Activated T-cell treated with anti-CD3 and anti-CD28 coated beads, Interleukin-2, amount 50 U/mL, for 24 hours (primary cell): Measurements from ENCODE around the gene LRG1.
"Not testable (repeated sequence)": the region's sequence is repeated elsewhere in the genome, so short reads cannot be mapped to it uniquely, and the experiment has no call there.

Experiments
- DNase-seq: peaks from one replicate; pipeline ENCODE4 v3.0.0-alpha.2; 2020
- H3K27ac Mint-ChIP-seq: 2 replicates; pipeline ENCODE4 v1.8.0; 2020; ENCODE audit warnings: mild to moderate bottlenecking, mixed read lengths
- H3K27me3 Mint-ChIP-seq: 2 replicates; pipeline ENCODE4 v1.8.0; 2020; ENCODE audit warnings: mixed read lengths
- H3K36me3 Mint-ChIP-seq: 2 replicates; pipeline ENCODE4 v1.8.0; 2020; ENCODE audit warnings: low read depth, mixed read lengths
- H3K4me1 Mint-ChIP-seq: 2 replicates; pipeline ENCODE4 v1.8.0; 2020; ENCODE audit warnings: low read depth, mixed read lengths
- H3K4me3 Mint-ChIP-seq: 2 replicates; pipeline ENCODE4 v1.8.0; 2020; ENCODE audit warnings: mild to moderate bottlenecking, moderate library complexity, mixed read lengths
- H3K9me3 Mint-ChIP-seq: 2 replicates; pipeline ENCODE4 v1.8.0; 2020; ENCODE audit warnings: mixed read lengths

Gene LRG1

DNA sequence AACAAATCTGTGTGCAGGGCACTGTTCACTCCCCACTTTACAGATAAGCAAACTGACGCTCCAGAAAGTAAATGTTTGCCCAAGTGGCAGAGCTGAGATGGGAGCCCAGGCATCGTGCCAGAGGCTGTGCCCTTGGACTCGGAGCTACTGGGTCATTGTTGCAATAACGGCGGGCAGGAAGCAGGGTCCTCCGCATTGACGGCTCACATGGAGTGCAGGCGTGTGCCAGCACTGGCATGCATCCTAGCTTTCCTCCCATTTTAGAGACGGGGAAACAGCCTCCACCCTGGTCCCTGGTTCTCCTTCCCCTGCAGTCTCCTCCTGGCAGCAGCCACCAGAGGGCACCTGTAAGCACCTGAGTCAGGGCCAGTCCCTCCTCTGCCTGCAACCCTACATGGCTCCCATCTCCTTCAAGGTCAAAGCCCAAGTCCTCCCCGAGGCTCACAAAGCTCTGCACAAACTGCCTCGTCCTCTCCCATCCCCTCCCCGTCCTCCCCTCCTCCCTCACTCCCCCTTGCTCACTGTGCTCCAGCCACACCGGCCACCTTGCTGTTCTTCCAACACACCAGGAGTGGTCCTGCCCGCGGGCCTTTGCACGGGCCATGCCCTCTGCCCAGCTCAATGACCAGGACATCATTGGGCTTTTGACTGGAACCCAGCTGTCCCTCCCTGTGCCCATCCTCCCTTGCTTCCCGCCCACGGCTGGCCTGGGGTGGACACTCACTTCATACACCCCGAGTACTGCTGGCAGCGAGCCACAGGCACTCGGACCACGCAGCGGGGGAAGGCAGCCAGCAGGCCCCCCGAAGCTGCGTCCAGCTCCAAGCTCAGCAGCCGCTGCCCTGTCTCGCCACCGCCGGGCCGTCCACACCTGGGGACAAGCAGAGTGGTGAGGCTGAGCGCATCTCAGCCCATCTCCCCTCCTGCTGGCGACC is 7.7 kb upstream of the LRG1 start:
- Mint-ChIP-seq H3K4me3 (no peak overlapping the region), H3K9me3 (no peaks in the 10 kb centered on the region), H3K27ac (no peak overlapping the region), H3K36me3 (no peaks in the 10 kb centered on the region), H3K4me1 (no peaks in the 10 kb centered on the region), H3K27me3 (peaks cover 8% of the 10 kb centered on the region)
- no peak for DNase-seq

- Mint-ChIP-seq H3K27ac (no peak overlapping the region), H3K9me3 (no peaks in the 10 kb centered on the region), H3K4me1 (peaks cover 10% of the 10 kb centered on the region), H3K4me3 (no peak overlapping the region), H3K36me3 (no peaks in the 10 kb centered on the region), H3K27me3 (peaks cover 8% of the 10 kb centered on the region)
- DNase-seq = no peak
These were observed 4.2 kb upstream of the LRG1 start for GRCh38 chr19:4543842-4544647.

- Mint-ChIP-seq H3K9me3 (no peaks in the 10 kb centered on the region), H3K27me3 (peaks cover 14% of the 10 kb centered on the region), H3K4me1 (peaks cover 12% of the 10 kb centered on the region), H3K27ac (no peak overlapping the region), H3K36me3 (no peaks in the 10 kb centered on the region), H3K4me3 (no peak overlapping the region)
- DNase-seq = no peak
These were observed 3.3 kb upstream of the LRG1 start for GRCh38 chr19:4542896-4543841.

DNA sequence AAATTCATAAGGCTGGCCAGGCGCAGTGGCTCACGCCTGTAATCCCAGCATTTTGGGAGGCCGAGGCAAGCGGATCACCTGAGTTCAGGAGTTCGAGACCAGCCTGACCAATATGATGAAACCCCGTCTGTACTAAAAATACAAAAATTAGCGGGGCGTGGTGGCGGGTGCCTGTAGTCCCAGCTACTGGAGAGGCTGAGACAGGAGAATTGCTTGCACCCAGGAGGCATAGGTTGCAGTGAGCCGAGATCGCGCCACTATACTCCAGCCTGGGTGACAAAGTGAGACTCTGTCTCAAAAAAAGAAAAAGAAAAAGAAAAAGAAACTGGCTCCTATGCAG is 1.9 kb upstream of the LRG1 start:
- not testable (repeated sequence) for H3K27ac Mint-ChIP-seq, H3K4me3 Mint-ChIP-seq, H3K9me3 Mint-ChIP-seq, H3K36me3 Mint-ChIP-seq, DNase-seq
- H3K4me1 Mint-ChIP-seq = peaks cover 12% of the 10 kb centered on the region
- H3K27me3 Mint-ChIP-seq = peaks cover 23% of the 10 kb centered on the region

DNA sequence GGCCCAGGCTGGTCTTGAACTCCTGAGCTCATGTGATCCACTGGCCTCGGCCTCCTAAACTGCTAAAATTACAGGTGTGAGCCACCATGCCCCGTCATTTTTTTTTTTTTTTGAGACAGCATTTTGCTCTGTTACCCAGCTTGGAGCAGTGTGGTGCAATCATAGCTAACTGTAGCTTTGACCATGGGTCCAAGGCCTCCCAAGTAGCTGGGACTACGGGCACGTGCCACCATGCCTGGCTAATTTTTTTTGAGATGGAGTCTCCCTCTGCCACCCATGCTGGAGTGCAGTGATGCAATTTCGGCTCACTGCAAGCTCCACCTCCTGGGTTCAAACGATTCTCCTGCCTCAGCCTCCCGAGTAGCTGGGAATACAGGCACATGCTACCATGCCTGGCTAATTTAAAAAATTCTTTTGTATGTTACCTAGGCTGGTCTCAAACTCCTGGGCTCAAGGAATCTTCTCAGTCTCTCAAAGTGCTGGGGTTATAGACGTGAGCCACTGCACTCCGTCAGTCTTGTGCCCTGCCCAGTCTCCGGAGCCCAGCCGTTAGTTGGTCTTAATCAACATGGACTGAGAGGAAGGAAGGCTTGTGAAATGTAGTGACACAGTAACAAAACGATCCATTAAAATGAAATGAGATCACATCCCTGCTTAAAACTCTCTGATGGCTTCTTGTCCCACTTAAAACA is 1.4 kb upstream of the LRG1 start:
- peaks cover 12% of the 10 kb centered on the region for H3K4me1 Mint-ChIP-seq
- no peak overlapping the region for H3K27ac Mint-ChIP-seq
- no peak overlapping the region for H3K4me3 Mint-ChIP-seq
- no peaks in the 10 kb centered on the region for H3K9me3 Mint-ChIP-seq
- H3K27me3 Mint-ChIP-seq = peaks cover 24% of the 10 kb centered on the region
- H3K36me3 Mint-ChIP-seq = no peaks in the 10 kb centered on the region
- DNase-seq = no peak

DNA sequence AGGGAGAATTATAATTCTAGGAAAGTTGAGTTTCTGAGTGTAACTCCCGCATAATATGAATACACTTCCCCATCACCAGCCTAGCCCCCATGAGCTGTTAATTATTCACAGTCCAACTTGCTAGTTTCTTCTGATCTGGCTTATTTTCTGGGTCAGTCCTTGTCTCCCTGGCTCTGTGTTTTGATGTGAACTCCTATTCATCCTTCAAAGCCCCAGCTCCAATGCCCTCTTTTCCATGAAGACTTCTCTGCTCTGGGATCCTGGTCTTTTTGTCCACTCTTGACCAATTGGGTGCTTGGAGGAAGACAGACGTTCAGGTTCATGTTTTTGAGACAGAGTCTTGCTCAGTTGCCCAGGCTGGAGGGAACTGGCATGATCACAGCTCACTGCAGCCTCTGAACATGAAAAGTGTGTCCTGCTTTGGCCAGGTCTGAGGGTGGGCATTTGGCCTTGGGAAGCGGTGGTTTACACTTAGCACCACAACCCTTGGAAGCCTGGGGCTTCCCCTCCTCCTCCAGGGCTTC is 605 bp downstream of the LRG1 start:
- Mint-ChIP-seq H3K27ac (no peak overlapping the region), H3K4me3 (no peak overlapping the region), H3K4me1 (peaks cover 15% of the 10 kb centered on the region), H3K9me3 (no peaks in the 10 kb centered on the region), H3K27me3 (peaks cover 34% of the 10 kb centered on the region), H3K36me3 (no peaks in the 10 kb centered on the region)
- DNase-seq = no peak

DNA sequence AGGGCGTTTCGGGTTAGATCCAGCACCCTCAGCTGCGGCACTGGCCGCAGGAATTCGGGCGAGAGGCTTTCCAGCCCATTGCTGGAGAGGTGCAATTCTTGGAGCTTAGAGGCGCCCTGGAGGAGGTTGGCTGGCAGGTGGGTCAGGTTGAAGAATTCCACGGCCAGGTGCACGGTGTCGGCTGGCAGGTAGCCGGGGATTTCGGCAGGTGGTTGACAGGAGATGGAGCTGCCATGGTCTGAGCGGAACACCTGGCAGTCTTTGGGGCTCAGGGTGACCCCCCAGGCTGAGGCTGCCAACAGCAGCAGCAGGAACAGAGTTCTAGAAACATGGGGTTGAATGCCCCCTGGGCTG is 1.3 kb downstream of the LRG1 start:
- H3K4me3 Mint-ChIP-seq = no peak overlapping the region
- H3K36me3 Mint-ChIP-seq = no peaks in the 10 kb centered on the region
- H3K27ac Mint-ChIP-seq = no peak overlapping the region
- DNase-seq = no peak
- peaks cover 35% of the 10 kb centered on the region for H3K27me3 Mint-ChIP-seq
- H3K4me1 Mint-ChIP-seq = peaks cover 15% of the 10 kb centered on the region
- no peaks in the 10 kb centered on the region for H3K9me3 Mint-ChIP-seq

DNA sequence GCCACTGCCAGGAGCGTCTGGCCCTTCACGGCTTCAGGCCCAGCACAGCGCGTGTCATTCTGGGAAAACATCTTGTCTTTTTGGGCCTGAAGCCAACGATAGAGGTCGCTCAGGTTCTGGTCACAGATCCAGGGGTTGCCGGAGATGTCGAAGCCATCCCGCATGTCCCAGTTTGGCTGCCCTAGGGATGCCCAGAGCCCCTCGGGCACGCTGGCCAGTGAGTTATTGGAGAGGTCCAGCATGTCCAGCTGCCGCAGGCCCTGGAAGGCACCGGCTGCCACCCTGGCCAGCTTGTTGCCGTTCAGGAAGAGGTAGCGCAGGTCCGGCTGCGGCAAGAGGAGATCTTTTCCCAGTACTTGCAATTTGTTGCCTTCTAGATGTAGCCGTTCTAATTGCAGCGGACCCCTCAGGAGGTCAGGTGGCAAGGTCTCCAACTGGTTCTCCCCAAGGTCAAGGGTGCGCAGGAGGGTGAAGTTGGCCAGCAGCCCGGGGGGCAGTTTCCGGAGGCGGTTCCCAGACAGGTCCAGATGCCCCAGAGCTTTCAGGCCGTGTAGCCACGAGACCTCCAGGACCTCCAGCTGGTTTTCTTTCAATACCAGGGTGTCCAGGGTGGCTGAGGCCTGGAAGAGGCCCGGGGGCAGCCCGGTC is 1.8 kb downstream of the LRG1 start:
- Mint-ChIP-seq H3K36me3 (no peaks in the 10 kb centered on the region), H3K27ac (no peak overlapping the region), H3K4me3 (no peak overlapping the region), H3K9me3 (no peaks in the 10 kb centered on the region), H3K4me1 (peaks cover 15% of the 10 kb centered on the region), H3K27me3 (peaks cover 39% of the 10 kb centered on the region)
- DNase-seq = no peak

DNA sequence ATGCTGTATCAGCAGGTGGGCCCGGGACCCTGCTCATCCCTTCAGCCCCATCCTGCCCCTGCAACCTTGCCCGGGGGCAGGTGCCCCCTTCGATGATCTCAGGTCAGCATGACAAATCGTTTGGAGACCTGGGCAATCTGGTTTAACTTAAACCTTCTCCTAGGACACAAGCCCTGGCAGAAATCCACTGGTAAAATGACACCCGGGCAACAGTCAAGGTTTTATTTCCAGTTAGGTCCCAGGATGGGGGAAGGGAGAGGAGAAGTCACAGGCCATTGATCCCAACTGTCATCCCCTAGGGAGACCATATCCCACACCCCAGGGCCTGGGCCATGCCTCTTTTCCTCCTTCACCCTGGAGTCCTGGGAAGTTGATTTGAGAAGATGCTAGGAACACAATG is 3.0 kb downstream of the LRG1 start:
- Mint-ChIP-seq H3K4me1 (peaks cover 15% of the 10 kb centered on the region), H3K36me3 (no peaks in the 10 kb centered on the region), H3K9me3 (no peaks in the 10 kb centered on the region), H3K27me3 (peaks cover 39% of the 10 kb centered on the region), H3K4me3 (no peak overlapping the region), H3K27ac (no peak overlapping the region)
- no peak for DNase-seq

DNA sequence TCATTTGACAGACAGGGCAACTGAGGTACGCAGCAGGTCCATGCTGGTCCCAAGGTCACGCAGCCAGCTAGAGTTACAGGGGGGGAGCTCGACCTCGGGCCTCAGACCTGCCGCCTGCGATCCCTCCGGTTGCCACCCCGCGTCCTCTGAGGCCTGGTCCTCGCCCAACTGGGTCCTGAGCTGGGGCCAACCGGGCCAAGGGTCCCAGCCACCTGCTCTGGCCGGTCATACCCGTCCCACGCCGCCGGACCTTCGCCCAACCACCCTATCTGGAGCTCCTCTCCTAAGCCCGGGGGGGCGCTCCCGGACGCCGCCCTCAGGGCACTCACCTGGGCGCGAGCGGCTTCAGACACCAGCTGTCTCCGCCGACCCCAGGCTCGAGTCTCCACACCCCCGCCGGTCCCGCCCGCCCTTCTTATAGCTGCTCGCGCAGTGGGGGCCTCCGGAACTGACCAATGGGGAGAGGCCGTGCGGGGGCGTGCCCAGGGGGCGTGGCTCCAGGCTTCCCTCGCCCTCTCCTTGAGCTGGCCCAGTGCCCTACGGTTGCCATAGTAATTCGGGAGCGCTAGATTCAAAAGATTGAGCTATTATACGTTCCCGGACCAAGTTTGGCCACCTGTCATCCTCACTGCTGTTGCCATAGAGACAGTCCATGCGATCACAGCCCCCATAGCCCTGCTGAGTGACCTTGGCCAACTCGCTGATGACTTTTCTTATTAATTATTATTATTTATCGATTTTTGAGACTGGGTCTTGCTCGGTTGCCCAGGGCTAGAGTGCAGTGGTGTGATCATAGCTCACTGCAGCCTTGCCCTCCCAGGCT is 4.8 kb downstream of the LRG1 start, which contains the start of gene PLIN5:
TSS of gene PLIN5 (minus strand) at position 389 of the 823 bp plus-strand sequence. CDS start 1,150 bp downstream, outside the sequence.
- Mint-ChIP-seq H3K4me3 (no peak within 1 kb of the TSS), H3K4me1 (peaks cover 9% of the 10 kb centered on the region), H3K9me3 (no peaks in the 10 kb centered on the region), H3K36me3 (no peaks in the 10 kb centered on the region), H3K27ac (no peak within 1 kb of the TSS), H3K27me3 (peaks cover 35% of the 10 kb centered on the region)
- peak; percentile 63 for DNase-seq

DNA sequence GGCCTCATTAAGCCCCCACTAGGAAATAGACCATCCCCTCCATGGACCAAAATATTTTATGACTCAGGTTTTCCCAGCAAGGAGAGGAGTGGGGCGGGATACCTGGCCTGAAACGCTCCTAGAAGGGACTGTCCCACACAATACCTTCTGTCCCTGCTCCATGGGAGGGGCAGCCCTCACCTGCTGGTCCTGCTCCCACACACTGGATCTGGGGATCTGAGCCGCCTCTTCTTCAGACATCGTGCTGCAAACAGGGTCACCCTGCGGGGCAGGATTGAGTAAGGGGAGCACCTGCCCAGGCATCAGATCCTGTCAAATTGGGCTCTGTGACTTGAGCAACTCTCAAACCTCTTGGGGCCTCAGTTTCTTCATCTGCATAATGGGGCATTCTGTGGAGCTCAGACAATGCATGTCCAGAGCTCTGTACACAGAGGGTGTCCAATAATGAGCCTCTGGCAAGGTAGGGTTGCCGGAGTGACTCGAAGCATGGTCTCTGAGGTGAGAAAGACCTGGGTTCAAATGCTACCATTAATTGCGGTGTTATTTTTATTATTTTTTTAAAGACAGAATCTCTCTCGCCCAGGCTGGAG is 5.9 kb downstream of the LRG1 start:
- H3K36me3 Mint-ChIP-seq = no peaks in the 10 kb centered on the region
- peaks cover 30% of the 10 kb centered on the region for H3K27me3 Mint-ChIP-seq
- no peak overlapping the region for H3K27ac Mint-ChIP-seq
- H3K4me3 Mint-ChIP-seq = no peak overlapping the region
- no peak for DNase-seq
- peaks cover 4% of the 10 kb centered on the region for H3K4me1 Mint-ChIP-seq
- H3K9me3 Mint-ChIP-seq = no peaks in the 10 kb centered on the region

GRCh38 chr19:4533334-4533733 is 6.5 kb downstream of the LRG1 start:
- Mint-ChIP-seq H3K36me3 (no peaks in the 10 kb centered on the region), H3K9me3 (no peaks in the 10 kb centered on the region), H3K27me3 (peaks cover 26% of the 10 kb centered on the region), H3K4me1 (peaks cover 3% of the 10 kb centered on the region), H3K4me3 (no peak overlapping the region), H3K27ac (no peak overlapping the region)
- DNase-seq = no peak
